ENCODE results near the gene TMEM35A. TPM values are rescaled to one million over a fixed set of nuclear protein-coding genes. Genes with fewer than 3 reads are reported as not detected.
A peak's percentile ranks its signal among the peaks of the same experiment; 100 is the strongest.

TMEM35A gene
- total and polyA plus RNA-seq, 9 of the 15 experiments (the other 6 are each of a cell fraction or from before 2014, with no cell fraction given), result not detected

- intact Hi-C loops (cut with micrococcal nuclease) (loop anchor here (5.0 kb wide), 2 partner anchors 45 to 95 kb away; partner anchors contain the start of gene TRMT2B), in situ Hi-C loops (cut with MboI) (no loop called here)
- Histone ChIP-seq H3K79me2 (ENCODE audit: control insufficient read depth, insufficient read depth, low read length) (peaks cover 13% of the 10 kb centered on the region; the same call in 2 of the 3 replicates), H3K36me3 (ENCODE audit: control insufficient read depth, insufficient read depth, low read length) (peaks cover 19% of the 10 kb centered on the region; the same call in 2 of the 3 replicates), H3K9me3 (replicated peaks; ENCODE audit: control insufficient read depth, insufficient read depth, low read depth, low read length) (no peaks in the 10 kb centered on the region), H3K4me1 (replicated peaks in 1 of 2; ENCODE audit: control insufficient read depth in 2 of 2, insufficient read depth in 2 of 2, low read length in 2 of 2) (no peaks in the 10 kb centered on the region; a peak in 1 of 5 replicates), H3K4me3 (peak within 1 kb of the TSS; percentile 56), H3K27ac (ENCODE audit: extremely low read depth, low read depth, low read length) (peak within 1 kb of the TSS; percentile 79), H3K4me2 (ENCODE audit: insufficient read depth, low read length) (peak within 1 kb of the TSS; percentile 88), H4K20me1 (replicated peaks; ENCODE audit: control insufficient read depth, insufficient read depth, low read length) (no peaks in the 10 kb centered on the region), H2AFZ (ENCODE audit: low read depth, low read length) (peak within 1 kb of the TSS; percentile 97), H3K9me1 (ENCODE audit: control insufficient read depth, insufficient read depth, low read length) (no peaks in the 10 kb centered on the region), H3K27me3 (ENCODE audit: control insufficient read depth in 2 of 2, insufficient read depth in 2 of 2, low read length in 2 of 2) (no peaks in the 10 kb centered on the region), H3K9ac (ENCODE audit: insufficient read depth in 1 of 2, low read depth in 2 of 2, low read length in 2 of 2) (peak within 1 kb of the TSS; percentile 76 to 87)
- DNase-seq (ENCODE audit: extremely low read depth in 1 of 4, low spot score in 3 of 4), result peak; percentile 95 to 99 (median 98)
- no TSS peak for BruUV-seq (replicated peaks)
- POLR2A ChIA-PET, result interaction anchor here (0.6 to 0.9 kb wide), 5 partner anchors 11 to 127 kb away, joined by 3 read pairs; no protein-coding TSS in a partner anchor
- peak; percentile 98 for FAIRE-seq
- 1% methylated on average over 43 of the region's 48 CpGs for WGBS (ENCODE audit: insufficient coverage, low coverage, missing lambda C conversion rate)
- peak; percentile 100 for ATAC-seq
- CTCF ChIA-PET (ENCODE audit: low intra/inter-chr PET ratio), result no interaction called here
- no peak for TF ChIP-seq CHD2 (IDR thresholded peaks at IDR 0.05; ENCODE audit: low read depth, low read length)
- peak; percentile 94 for TF ChIP-seq L3MBTL2 (IDR thresholded peaks at IDR 0.05)
- TF ChIP-seq SMARCC2 (IDR thresholded peaks at IDR 0.05; ENCODE audit: low read depth), result no peak
- peak; percentile 96 for TF ChIP-seq HNRNPLL (IDR thresholded peaks at IDR 0.05; ENCODE audit: low read depth, low read length, poor library complexity, severe bottlenecking)
- TF ChIP-seq ZNF146 (CRISPR knock-in tag; IDR thresholded peaks at IDR 0.05; ENCODE audit: unreplicated experiment), result no peak
- no peak for TF ChIP-seq TOE1 (IDR thresholded peaks at IDR 0.05; ENCODE audit: borderline replicate concordance)
- no peak for TF ChIP-seq TOE1 (CRISPR knock-in tag; IDR thresholded peaks at IDR 0.05; ENCODE audit: borderline replicate concordance, low read depth)
- no peak for TF ChIP-seq KLF6 (CRISPR knock-in tag; IDR thresholded peaks at IDR 0.05; ENCODE audit: borderline replicate concordance)
- no peak for TF ChIP-seq BRD9 (IDR thresholded peaks at IDR 0.05; ENCODE audit: low read depth, partially characterized antibody)
- TF ChIP-seq SIN3A (IDR thresholded peaks at IDR 0.05; ENCODE audit: borderline replicate concordance in 2 of 2, control insufficient read depth in 1 of 2, low read depth in 2 of 2, low read length in 2 of 2), result peak in 1 of 2 experiments; percentile 57; a peak in 2 of 4 replicates
- TF ChIP-seq CREM (IDR thresholded peaks at IDR 0.05; ENCODE audit: low read depth), result peak; percentile 85
- TF ChIP-seq FOXM1 (IDR thresholded peaks at IDR 0.05; ENCODE audit: low read depth), result peak; percentile 55; the same call in 1 of the 2 replicates
- no peak for TF ChIP-seq FOXM1 (CRISPR knock-in tag; IDR thresholded peaks at IDR 0.05; ENCODE audit: low read depth)
- TF ChIP-seq CC2D1A (IDR thresholded peaks at IDR 0.05), result no peak
- TF ChIP-seq WHSC1 (IDR thresholded peaks at IDR 0.05; ENCODE audit: low read length), result no peak
- TF ChIP-seq SAFB2 (IDR thresholded peaks at IDR 0.05; ENCODE audit: borderline replicate concordance, low read depth, low read length, severe bottlenecking), result no peak
- TF ChIP-seq E2F1 (CRISPR knock-in tag; IDR thresholded peaks at IDR 0.05), result peak; percentile 88
- TF ChIP-seq FOS (IDR thresholded peaks at IDR 0.05; ENCODE audit: extremely low read depth, insufficient read length), result peak; percentile 58
- TF ChIP-seq, protein P1, sequence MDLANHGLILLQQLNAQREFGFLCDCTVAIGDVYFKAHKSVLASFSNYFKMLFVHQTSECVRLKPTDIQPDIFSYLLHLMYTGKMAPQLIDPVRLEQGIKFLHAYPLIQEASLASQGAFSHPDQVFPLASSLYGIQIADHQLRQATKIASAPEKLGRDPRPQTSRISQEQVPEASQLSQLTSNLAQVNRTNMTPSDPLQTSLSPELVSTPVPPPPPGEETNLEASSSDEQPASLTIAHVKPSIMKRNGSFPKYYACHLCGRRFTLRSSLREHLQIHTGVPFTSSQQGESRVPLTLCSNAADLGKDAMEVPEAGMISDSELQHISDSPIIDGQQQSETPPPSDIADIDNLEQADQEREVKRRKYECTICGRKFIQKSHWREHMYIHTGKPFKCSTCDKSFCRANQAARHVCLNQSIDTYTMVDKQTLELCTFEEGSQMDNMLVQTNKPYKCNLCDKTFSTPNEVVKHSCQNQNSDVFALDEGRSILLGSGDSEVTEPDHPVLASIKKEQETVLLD (IDR thresholded peaks at IDR 0.05), result peak; percentile 93
- no peak for TF ChIP-seq ZBTB8A (IDR thresholded peaks at IDR 0.05; ENCODE audit: partially characterized antibody)
These were observed 19.1 kb downstream of the TMEM35A start, which contains the start of gene CENPI for GRCh38 chrX:101097546-101098453. CENPI (plus strand) TSS chrX:101098204; CDS start chrX:101101071, 2,867 bp downstream.

Data from K562 (cell line).